Measurements from ENCODE around the gene CCDC13. TPM values are rescaled to one million over a fixed set of nuclear protein-coding genes. Genes with fewer than 3 reads are reported as not detected.

The CCDC13 gene
- total RNA-seq, 4 donors from 2014 or later = 1.7 to 1.9 TPM; not detected in 2

GRCh38 chr3:42786631-42787030, 13.6 kb upstream of the CCDC13 start:
- H3K9me3 ChIP-seq = no peaks in the 10 kb centered on the region
- no peak for TF ChIP-seq POLR2A (IDR thresholded peaks at IDR 0.05)
- no peak for TF ChIP-seq CTCF (IDR thresholded peaks at IDR 0.05)
- H3K36me3 ChIP-seq = no peaks in the 10 kb centered on the region
- H3K27me3 ChIP-seq = no peaks in the 10 kb centered on the region
- DNase-seq = no peak
- H3K4me1 ChIP-seq = no peaks in the 10 kb centered on the region
- H3K27ac ChIP-seq = no peak overlapping the region
- no peak overlapping the region for H3K4me3 ChIP-seq
- intact Hi-C loops (cut with DNase I; ENCODE audit: low total_unique reads) = loop anchor here (10.0 kb wide), 1 partner anchor 48 kb away; no protein-coding TSS in a partner anchor

- H3K4me3 ChIP-seq = no peak overlapping the region
- intact Hi-C loops (cut with DNase I; ENCODE audit: low total_unique reads) = loop anchor here (10.0 kb wide), 1 partner anchor 49 kb away; no protein-coding TSS in a partner anchor
- no peaks in the 10 kb centered on the region for H3K27me3 ChIP-seq
- TF ChIP-seq POLR2A (IDR thresholded peaks at IDR 0.05) (no peak), CTCF (IDR thresholded peaks at IDR 0.05) (no peak)
- DNase-seq = no peak
- no peaks in the 10 kb centered on the region for H3K9me3 ChIP-seq
- no peaks in the 10 kb centered on the region for H3K4me1 ChIP-seq
- H3K27ac ChIP-seq = no peak overlapping the region
- H3K36me3 ChIP-seq = no peaks in the 10 kb centered on the region
Measured at GRCh38 chr3:42786212-42786611, 13.2 kb upstream of the CCDC13 start.

- DNase-seq = peak in 1 of 2 donors; percentile 63
- H3K4me3 ChIP-seq = no peak overlapping the region
- no peaks in the 10 kb centered on the region for H3K9me3 ChIP-seq
- intact Hi-C loops (cut with DNase I; ENCODE audit: low total_unique reads) = loop anchor here (10.0 kb wide), 1 partner anchor 54 kb away; no protein-coding TSS in a partner anchor
- H3K27me3 ChIP-seq = no peaks in the 10 kb centered on the region
- H3K27ac ChIP-seq = no peak overlapping the region
- no peaks in the 10 kb centered on the region for H3K36me3 ChIP-seq
- H3K4me1 ChIP-seq = no peaks in the 10 kb centered on the region
- TF ChIP-seq POLR2A (IDR thresholded peaks at IDR 0.05) (no peak), CTCF (IDR thresholded peaks at IDR 0.05) (peak; percentile 74 to 88 (median 82))
Measured at GRCh38 chr3:42780892-42781700, 8.0 kb upstream of the CCDC13 start.

DNA sequence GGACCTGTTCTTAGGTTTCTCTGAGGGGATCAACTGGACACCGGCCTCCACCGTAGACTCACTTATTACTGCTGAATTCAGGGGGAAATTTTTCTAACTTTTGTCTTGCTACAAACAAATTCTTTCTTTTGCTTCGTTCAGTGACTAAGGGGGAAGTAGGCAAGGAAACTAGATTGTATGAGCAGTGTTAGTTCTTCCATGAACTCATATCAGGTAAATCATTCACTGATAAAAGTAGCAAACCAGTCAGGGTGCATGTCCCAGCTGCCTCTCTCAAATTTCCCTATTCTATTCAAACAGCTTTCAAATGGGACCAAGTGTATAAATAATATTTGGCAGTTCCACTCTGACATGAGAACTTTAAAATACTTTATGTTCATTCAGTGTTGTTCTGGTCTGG, 7.3 kb upstream of the CCDC13 start:
- intact Hi-C loops (cut with DNase I; ENCODE audit: low total_unique reads) = loop anchor here (10.0 kb wide), 1 partner anchor 54 kb away; no protein-coding TSS in a partner anchor
- Histone ChIP-seq H3K27ac (peak overlapping the region; percentile 32 to 64), H3K36me3 (no peaks in the 10 kb centered on the region), H3K27me3 (no peaks in the 10 kb centered on the region), H3K4me1 (no peaks in the 10 kb centered on the region), H3K4me3 (no peak overlapping the region), H3K9me3 (no peaks in the 10 kb centered on the region)
- no peak for TF ChIP-seq CTCF (IDR thresholded peaks at IDR 0.05)
- no peak for DNase-seq

DNA sequence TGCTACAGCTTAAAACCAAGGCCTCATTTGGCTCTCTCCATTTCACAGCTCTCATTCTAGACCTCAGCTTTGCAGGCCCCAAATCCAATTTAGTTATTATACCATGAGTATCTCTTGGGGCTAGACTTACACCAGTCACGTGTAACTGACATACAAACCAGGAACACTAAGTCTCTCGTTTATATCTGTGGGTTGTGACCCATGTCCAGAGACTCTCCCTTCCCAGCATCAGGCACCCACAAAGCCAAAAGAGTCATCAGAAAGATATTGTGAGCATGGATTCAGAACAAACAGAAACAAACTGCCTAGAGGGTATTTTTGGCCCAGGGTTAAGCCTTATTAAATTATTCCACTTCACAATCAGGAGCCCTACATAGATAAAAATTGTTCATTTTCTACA, 5.6 kb upstream of the CCDC13 start:
- TF ChIP-seq POLR2A (IDR thresholded peaks at IDR 0.05) (no peak), CTCF (IDR thresholded peaks at IDR 0.05) (no peak)
- Histone ChIP-seq H3K9me3 (no peaks in the 10 kb centered on the region), H3K27ac (peak overlapping the region in 1 of 2 donors; percentile 55), H3K36me3 (no peaks in the 10 kb centered on the region), H3K4me3 (no peak overlapping the region), H3K4me1 (no peaks in the 10 kb centered on the region), H3K27me3 (no peaks in the 10 kb centered on the region)
- DNase-seq = peak; percentile 39 to 58
- intact Hi-C loops (cut with DNase I; ENCODE audit: low total_unique reads) = no loop called here
